ENCODE results near the gene TARM1.

TARM1 gene

GRCh38 chr19:54121259-54121658 is 40.1 kb upstream of the TARM1 start:
- TF ChIP-seq ZFX (IDR thresholded peaks at IDR 0.05), result no peak
- TF ChIP-seq, protein P1, sequence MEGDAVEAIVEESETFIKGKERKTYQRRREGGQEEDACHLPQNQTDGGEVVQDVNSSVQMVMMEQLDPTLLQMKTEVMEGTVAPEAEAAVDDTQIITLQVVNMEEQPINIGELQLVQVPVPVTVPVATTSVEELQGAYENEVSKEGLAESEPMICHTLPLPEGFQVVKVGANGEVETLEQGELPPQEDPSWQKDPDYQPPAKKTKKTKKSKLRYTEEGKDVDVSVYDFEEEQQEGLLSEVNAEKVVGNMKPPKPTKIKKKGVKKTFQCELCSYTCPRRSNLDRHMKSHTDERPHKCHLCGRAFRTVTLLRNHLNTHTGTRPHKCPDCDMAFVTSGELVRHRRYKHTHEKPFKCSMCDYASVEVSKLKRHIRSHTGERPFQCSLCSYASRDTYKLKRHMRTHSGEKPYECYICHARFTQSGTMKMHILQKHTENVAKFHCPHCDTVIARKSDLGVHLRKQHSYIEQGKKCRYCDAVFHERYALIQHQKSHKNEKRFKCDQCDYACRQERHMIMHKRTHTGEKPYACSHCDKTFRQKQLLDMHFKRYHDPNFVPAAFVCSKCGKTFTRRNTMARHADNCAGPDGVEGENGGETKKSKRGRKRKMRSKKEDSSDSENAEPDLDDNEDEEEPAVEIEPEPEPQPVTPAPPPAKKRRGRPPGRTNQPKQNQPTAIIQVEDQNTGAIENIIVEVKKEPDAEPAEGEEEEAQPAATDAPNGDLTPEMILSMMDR (conservative IDR thresholded peaks at IDR 0.05), result no peak
- no peak overlapping the region for H3K27ac ChIP-seq

- TF ChIP-seq, protein P1 (conservative IDR thresholded peaks at IDR 0.05), result no peak
- peak; percentile 86; the same call in 1 of the 2 replicates for TF ChIP-seq ZFX (IDR thresholded peaks at IDR 0.05)
- H3K27ac ChIP-seq, result peak within 1 kb of the TSS; percentile 77
Observed at GRCh38 chr19:54115109-54116063, 34.2 kb upstream of the TARM1 start, which contains the start of the genes PRPF31 and TFPT. TSS of gene PRPF31 (plus strand) at chr19:54115754. CDS start at chr19:54118279, 2,525 bp downstream. TSS of gene TFPT (minus strand) at chr19:54115657. CDS start at chr19:54115269, 388 bp downstream.

DNA sequence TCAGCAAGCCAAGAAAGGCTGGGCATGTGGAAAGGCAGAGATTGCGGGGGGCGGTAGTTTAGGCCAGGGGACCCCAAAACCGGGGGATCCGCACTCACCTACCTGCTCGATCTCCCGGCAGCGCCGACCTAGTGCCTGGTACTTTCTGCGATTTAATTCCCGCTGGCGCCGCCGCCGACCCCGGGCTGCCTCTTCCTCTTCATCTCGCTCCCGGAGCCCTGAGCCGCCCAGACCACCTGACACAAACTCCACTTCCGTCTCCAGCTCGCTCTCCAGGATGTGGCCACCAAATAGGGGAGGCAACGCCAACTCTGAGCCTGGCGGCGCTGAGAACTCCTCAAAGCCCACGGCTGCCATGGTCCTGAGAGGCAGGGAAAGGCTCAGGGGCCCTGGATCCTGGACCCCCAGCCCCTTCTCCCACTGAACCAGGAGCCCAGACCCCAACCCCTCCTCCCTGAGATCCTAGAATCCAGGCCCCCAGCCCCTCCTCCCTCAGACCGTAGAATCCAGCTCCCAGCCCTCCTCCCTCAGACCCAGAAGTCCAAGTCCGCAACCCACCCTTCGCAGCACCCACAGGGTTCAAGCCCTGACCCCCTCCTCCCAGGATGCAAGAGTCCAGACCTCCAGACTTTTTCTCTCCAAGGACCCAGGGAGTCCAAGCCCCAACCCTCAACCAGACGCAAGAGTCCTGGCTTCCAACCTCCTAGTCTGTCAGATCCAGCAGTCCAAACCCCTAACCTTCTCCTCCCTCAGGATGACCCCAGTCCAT is 33.4 kb upstream of the TARM1 start:
- peak overlapping the region; percentile 77 for H3K27ac ChIP-seq
- TF ChIP-seq ZFX (IDR thresholded peaks at IDR 0.05), result no peak
- TF ChIP-seq, protein P1 (conservative IDR thresholded peaks at IDR 0.05), result no peak

DNA sequence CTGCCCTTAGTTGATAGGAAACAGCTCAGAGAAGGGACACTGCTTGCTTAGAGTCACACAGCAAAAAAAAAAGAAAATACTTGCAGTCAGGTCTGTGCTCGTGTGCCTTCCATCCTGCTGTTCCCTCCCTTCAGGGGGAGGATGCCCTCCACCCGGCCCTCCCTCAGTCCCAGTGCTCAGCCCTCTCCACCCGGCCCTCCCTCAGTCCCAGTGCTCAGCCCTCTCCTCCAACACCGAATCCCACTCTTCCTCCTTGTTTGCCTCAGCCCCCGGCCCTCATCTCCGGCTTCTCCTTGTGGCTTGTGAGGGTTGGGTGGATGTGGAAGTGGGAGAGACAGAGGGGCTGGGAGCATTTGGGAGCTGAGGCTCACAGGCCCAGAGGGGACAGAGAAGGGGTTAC is 28.5 kb upstream of the TARM1 start:
- no peak overlapping the region for H3K27ac ChIP-seq
- no peak for TF ChIP-seq ZFX (IDR thresholded peaks at IDR 0.05)
- TF ChIP-seq, protein P1 (conservative IDR thresholded peaks at IDR 0.05), result no peak

DNA sequence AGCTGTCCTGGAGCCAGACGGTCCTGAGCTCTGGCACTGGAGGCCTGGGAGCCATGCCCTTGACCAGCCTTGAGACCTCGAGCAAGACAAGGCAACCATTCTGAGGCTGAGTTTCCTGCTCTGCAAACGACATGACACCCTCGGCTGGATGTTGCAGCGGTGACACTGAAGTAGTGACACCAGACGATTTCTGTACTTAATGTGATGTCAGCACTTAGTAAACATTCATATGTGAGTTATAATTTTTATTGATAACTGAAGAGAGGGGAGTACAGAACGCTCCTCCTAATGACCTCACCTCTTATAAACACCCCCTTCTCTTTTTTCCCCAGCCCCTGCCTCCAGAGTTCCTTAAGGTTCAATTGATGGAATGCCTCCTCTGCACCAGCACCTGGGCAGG is 27.3 kb upstream of the TARM1 start:
- TF ChIP-seq ZFX (IDR thresholded peaks at IDR 0.05), result no peak
- TF ChIP-seq, protein P1 (conservative IDR thresholded peaks at IDR 0.05), result no peak
- H3K27ac ChIP-seq, result no peak overlapping the region

- no peak for TF ChIP-seq ZFX (IDR thresholded peaks at IDR 0.05)
- TF ChIP-seq, protein P1 (conservative IDR thresholded peaks at IDR 0.05), result no peak
- no peak overlapping the region for H3K27ac ChIP-seq
Observed at GRCh38 chr19:54107876-54108490, 26.8 kb upstream of the TARM1 start.

Data from C4-2B (cell line).